HFFc6 (cell line): ENCODE results near the gene BLOC1S1. TPM values are rescaled to one million over a fixed set of nuclear protein-coding genes. Genes with fewer than 3 reads are reported as not detected.

ENCODE experiments used
- DNase-seq: peaks from one replicate; pipeline ENCODE4 v3.0.0-alpha.2; 2018
- H3K27ac Mint-ChIP-seq: 2 replicates; pipeline ENCODE4 v1.8.0; 2020; ENCODE audit warnings: mild to moderate bottlenecking, mixed read lengths
- H3K27me3 Mint-ChIP-seq: 2 replicates; pipeline ENCODE4 v1.8.0; 2021; ENCODE audit warnings: mild to moderate bottlenecking, moderate library complexity, mixed read lengths; ENCODE audit not compliant: insufficient read depth
- H3K36me3 Mint-ChIP-seq: 2 replicates; pipeline ENCODE4 v1.8.0; 2021; ENCODE audit warnings: low read depth, mixed read lengths
- H3K4me1 Mint-ChIP-seq: 2 replicates; pipeline ENCODE4 v1.8.0; 2020; ENCODE audit warnings: low read depth, mixed read lengths
- H3K4me3 Mint-ChIP-seq: 2 replicates; pipeline ENCODE4 v1.8.0; 2020; ENCODE audit warnings: mild to moderate bottlenecking, moderate library complexity, mixed read lengths
- H3K9me3 Mint-ChIP-seq: 2 replicates; pipeline ENCODE4 v1.8.0; 2020; ENCODE audit warnings: mild to moderate bottlenecking, mixed read lengths
- CTCF ChIP-seq: fragments of 200-600 bp; sonication (generic); IDR thresholded peaks from 2 replicates; pipeline ENCODE4 v1.5.0; 2021; ENCODE audit warnings: antibody characterized with exemption, mild to moderate bottlenecking
- total RNA-seq, 6 experiments: library from RNA; stranded (reverse); fragmentation: NEBNext Ultra II Directional; extraction: Animal tissue kit (Norgen Biotek cat#: 25700); gene quantifications; 2 replicates in 1 of 6; 3 replicates in 5 of 6; pipeline ENCODE4 v1.2.3, GENCODE V29; 2021

Gene BLOC1S1
- total RNA-seq, 6 experiments from 2014 or later, result 87.4 to 113 (median 104) TPM

GRCh38 chr12:55736780-55737580 lies 21.1 kb downstream of the BLOC1S1 start:
- peak overlapping the region; percentile 90 for H3K4me3 Mint-ChIP-seq
- peak overlapping the region; percentile 88 for H3K27ac Mint-ChIP-seq
- TF ChIP-seq CTCF, result peak; percentile 90
- no peaks in the 10 kb centered on the region for H3K9me3 Mint-ChIP-seq
- no peaks in the 10 kb centered on the region for H3K36me3 Mint-ChIP-seq
- peak; percentile 72 for DNase-seq
- peaks cover 2% of the 10 kb centered on the region; the same call in 1 of the 2 replicates for H3K27me3 Mint-ChIP-seq
- H3K4me1 Mint-ChIP-seq, result peaks cover 30% of the 10 kb centered on the region

GRCh38 chr12:55737581-55738122 lies 21.8 kb downstream of the BLOC1S1 start:
- no peak for DNase-seq
- Mint-ChIP-seq H3K9me3 (no peaks in the 10 kb centered on the region), H3K36me3 (no peaks in the 10 kb centered on the region), H3K27ac (peak overlapping the region; percentile 88), H3K4me1 (peaks cover 37% of the 10 kb centered on the region), H3K4me3 (peak overlapping the region; percentile 90), H3K27me3 (peaks cover 2% of the 10 kb centered on the region; the same call in 1 of the 2 replicates)
- TF ChIP-seq CTCF, result 0 out of 2 replicates have a peak, but pooled peaks have one; percentile 44

GRCh38 chr12:55738123-55739024 lies 22.5 kb downstream of the BLOC1S1 start:
- DNase-seq, result peak; percentile 74
- H3K27ac Mint-ChIP-seq, result peak overlapping the region; percentile 88

GRCh38 chr12:55739025-55739378 lies 23.2 kb downstream of the BLOC1S1 start:
- no peak; the same call in none of the 2 replicates for TF ChIP-seq CTCF
- no peak overlapping the region for H3K27ac Mint-ChIP-seq

More at GRCh38 chr12:55738123-55739024, 22.5 kb downstream of the BLOC1S1 start:
- Mint-ChIP-seq H3K36me3 (no peaks in the 10 kb centered on the region), H3K9me3 (no peaks in the 10 kb centered on the region), H3K4me1 (peaks cover 40% of the 10 kb centered on the region), H3K4me3 (peak overlapping the region; percentile 90), H3K27me3 (peaks cover 2% of the 10 kb centered on the region; the same call in 1 of the 2 replicates)
- peak; percentile 94 for TF ChIP-seq CTCF

GRCh38 chr12:55741931-55742680 lies 26.3 kb downstream of the BLOC1S1 start:
- Mint-ChIP-seq H3K9me3 (no peaks in the 10 kb centered on the region), H3K27me3 (no peaks in the 10 kb centered on the region; the same call in 1 of the 2 replicates), H3K36me3 (no peaks in the 10 kb centered on the region), H3K4me1 (peaks cover 57% of the 10 kb centered on the region), H3K27ac (peak overlapping the region; percentile 61), H3K4me3 (peak overlapping the region; percentile 86)
- DNase-seq, result no peak
- TF ChIP-seq CTCF, result no peak

More at GRCh38 chr12:55739025-55739378, 23.2 kb downstream of the BLOC1S1 start:
- no peaks in the 10 kb centered on the region for H3K9me3 Mint-ChIP-seq
- peaks cover 2% of the 10 kb centered on the region for H3K27me3 Mint-ChIP-seq
- no peaks in the 10 kb centered on the region for H3K36me3 Mint-ChIP-seq
- H3K4me3 Mint-ChIP-seq, result peak overlapping the region; percentile 90; the same call in 1 of the 2 replicates
- H3K4me1 Mint-ChIP-seq, result peaks cover 41% of the 10 kb centered on the region
- no peak for DNase-seq
